Effector memory CD8-positive, alpha-beta T cell (primary cell): ENCODE results near the gene MAPKBP1.

Source experiments
- ATAC-seq: fragments of 150-1000 bp; cut with Tn5 transposase; replicated peaks from 2 replicates; pipeline ENCODE4 v1.10.0; 2021; ENCODE audit warnings: mild to moderate bottlenecking, moderate library complexity
- DNase-seq, 3 experiments: peaks; one replicate each; pipeline ENCODE4 v3.0.0; 2021
- H3K27ac Mint-ChIP-seq, 2 donors: one replicate each; pipeline ENCODE4 v1.8.0; 2022; ENCODE audit warnings: mild to moderate bottlenecking in 2 of 2, mixed read lengths in 2 of 2, moderate library complexity in 2 of 2
- H3K27me3 Mint-ChIP-seq, 2 donors: one replicate each; pipeline ENCODE4 v1.8.0; 2022; ENCODE audit warnings: mixed read lengths in 2 of 2
- H3K36me3 Mint-ChIP-seq: one replicate; pipeline ENCODE4 v1.8.0; 2022; ENCODE audit warnings: mild to moderate bottlenecking, moderate library complexity, mixed read lengths; ENCODE audit not compliant: insufficient read depth
- H3K4me1 Mint-ChIP-seq, 2 donors: one replicate each; pipeline ENCODE4 v1.8.0; 2022; ENCODE audit warnings: low read depth in 2 of 2, mixed read lengths in 2 of 2
- H3K4me3 Mint-ChIP-seq, 2 donors: one replicate each; pipeline ENCODE4 v1.8.0; 2022; ENCODE audit warnings: mild to moderate bottlenecking in 2 of 2, mixed read lengths in 2 of 2, moderate library complexity in 2 of 2
- H3K9me3 Mint-ChIP-seq, 2 donors: one replicate each; pipeline ENCODE4 v1.8.0; 2022; ENCODE audit warnings: mixed read lengths in 2 of 2

The MAPKBP1 gene

DNA sequence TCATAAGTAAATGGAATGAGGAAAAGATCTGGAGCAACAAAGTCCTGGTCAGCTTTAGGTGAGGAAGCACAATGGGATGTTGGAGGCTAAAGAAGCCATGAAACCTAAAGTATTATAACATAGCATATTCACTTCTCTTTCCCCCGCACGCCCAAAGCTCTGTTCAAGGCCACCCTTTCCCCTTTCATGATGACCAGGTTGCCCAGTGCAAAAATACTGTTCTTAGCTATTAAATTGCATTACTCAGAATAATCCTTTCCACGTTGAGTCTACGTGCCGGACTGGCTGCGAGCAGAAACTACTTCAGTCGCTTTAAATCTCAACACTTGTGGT, 589 bp upstream of the MAPKBP1 start:
- Mint-ChIP-seq H3K27ac (peak overlapping the region; percentile 91 to 97), H3K4me3 (peak overlapping the region; percentile 92 to 96), H3K4me1 (peaks cover 44 to 53% of the 10 kb centered on the region in 2 donors), H3K9me3 (no peaks in the 10 kb centered on the region), H3K36me3 (peaks cover 16% of the 10 kb centered on the region), H3K27me3 (no peaks in the 10 kb centered on the region)
- ATAC-seq (no peak), DNase-seq (no peak)

DNA sequence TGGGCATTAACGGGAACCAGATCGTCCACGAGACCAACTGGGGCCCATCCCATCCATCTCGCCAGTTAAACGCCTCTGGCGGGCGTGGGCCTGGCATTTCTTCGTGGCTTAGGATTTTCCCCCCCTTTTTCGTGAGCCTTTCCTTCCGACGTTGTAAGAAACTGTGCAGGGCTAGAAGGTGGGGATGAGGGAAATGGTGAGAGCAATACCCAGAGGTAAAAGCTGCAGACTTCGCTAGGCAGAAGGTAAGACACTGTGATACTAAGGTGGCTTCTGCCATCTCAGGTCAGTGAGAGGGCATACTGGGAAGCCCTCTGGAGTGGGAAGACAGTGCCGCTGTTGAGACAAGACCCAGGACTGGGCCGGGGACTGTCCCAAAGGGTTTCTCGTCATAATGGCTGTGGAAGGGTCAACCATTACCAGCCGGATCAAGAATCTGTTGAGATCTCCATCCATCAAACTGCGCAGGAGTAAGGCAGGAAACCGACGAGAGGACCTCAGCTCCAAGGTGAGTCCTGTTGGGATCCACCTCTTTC, 666 bp downstream of the MAPKBP1 start:
- H3K27me3 Mint-ChIP-seq = no peaks in the 10 kb centered on the region
- peak overlapping the region; percentile 91 to 97 for H3K27ac Mint-ChIP-seq
- peak overlapping the region; percentile 92 to 96 for H3K4me3 Mint-ChIP-seq
- peaks cover 51 to 64% of the 10 kb centered on the region in 2 donors for H3K4me1 Mint-ChIP-seq
- H3K9me3 Mint-ChIP-seq = no peaks in the 10 kb centered on the region
- peak in 1 of 3 experiments; percentile 5 for DNase-seq
- no peak for ATAC-seq
- H3K36me3 Mint-ChIP-seq = peaks cover 13% of the 10 kb centered on the region

- no peak for DNase-seq
- Mint-ChIP-seq H3K27ac (peak overlapping the region in 1 of 2 donors; percentile 19), H3K4me1 (peaks cover 53 to 70% of the 10 kb centered on the region in 2 donors), H3K36me3 (peaks cover 13% of the 10 kb centered on the region), H3K9me3 (no peaks in the 10 kb centered on the region), H3K4me3 (peak overlapping the region; percentile 92 to 96), H3K27me3 (no peaks in the 10 kb centered on the region)
- ATAC-seq = no peak
Measured at GRCh38 chr15:41775651-41776050, 1.4 kb downstream of the MAPKBP1 start.

GRCh38 chr15:41777421-41777973, 3.2 kb downstream of the MAPKBP1 start:
- Mint-ChIP-seq H3K27me3 (no peaks in the 10 kb centered on the region), H3K9me3 (no peaks in the 10 kb centered on the region), H3K4me3 (no peak overlapping the region), H3K4me1 (peaks cover 58 to 77% of the 10 kb centered on the region in 2 donors), H3K27ac (peak overlapping the region in 1 of 2 donors; percentile 56), H3K36me3 (peaks cover 16% of the 10 kb centered on the region)
- DNase-seq (no peak), ATAC-seq (no peak)

DNA sequence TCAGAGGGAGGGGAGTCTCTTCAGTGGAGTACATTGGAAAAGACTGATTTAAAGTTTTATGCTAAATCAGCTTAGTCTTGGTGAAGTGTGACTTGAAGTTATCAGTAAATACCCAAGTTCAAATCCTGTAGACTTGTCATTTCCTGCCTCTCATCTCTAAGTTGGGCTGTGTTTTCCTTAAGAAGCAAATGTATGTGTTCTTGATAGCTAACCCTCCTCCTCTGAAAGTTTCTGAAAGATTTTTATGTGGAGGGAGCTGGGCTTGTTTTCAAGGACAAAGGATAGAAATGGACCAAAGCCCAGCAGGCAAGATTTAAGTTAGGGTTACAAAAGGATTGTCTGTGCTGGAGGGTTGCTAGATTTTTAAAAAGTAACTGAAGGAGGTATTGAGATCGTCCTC, 4.2 kb downstream of the MAPKBP1 start:
- Mint-ChIP-seq H3K27me3 (no peaks in the 10 kb centered on the region), H3K9me3 (no peaks in the 10 kb centered on the region), H3K36me3 (peaks cover 16% of the 10 kb centered on the region), H3K4me3 (no peak overlapping the region), H3K27ac (peak overlapping the region; percentile 3 to 56), H3K4me1 (peaks cover 54 to 73% of the 10 kb centered on the region in 2 donors)
- DNase-seq (no peak), ATAC-seq (no peak)

DNA sequence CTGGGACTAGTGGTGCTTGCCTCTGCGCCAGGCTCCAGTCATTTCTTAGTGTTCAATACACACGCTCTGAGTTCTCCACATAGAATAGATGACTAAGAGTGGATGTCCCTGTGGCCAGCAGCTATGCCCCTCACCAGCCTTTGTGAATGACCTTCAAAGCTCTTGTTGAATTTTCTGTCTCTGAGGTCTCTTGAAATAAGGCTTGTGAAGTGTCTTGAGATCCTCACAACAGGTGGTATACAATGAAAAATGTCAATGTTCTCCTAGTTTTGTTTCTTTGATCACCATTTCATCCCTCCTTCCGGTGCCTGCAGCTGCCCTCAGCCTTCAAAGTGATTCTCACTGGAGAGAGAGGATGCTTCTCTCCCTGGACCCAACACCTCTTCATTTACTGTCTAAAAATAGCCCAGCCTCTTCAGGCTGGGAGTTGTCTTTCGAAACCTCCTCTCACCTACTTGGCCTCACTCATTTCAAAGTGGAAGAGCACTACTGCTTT, 5.4 kb downstream of the MAPKBP1 start:
- no peak for DNase-seq
- ATAC-seq = no peak
- peaks cover 6% of the 10 kb centered on the region for H3K36me3 Mint-ChIP-seq
- peaks cover 47 to 69% of the 10 kb centered on the region in 2 donors for H3K4me1 Mint-ChIP-seq
- peak overlapping the region; percentile 12 to 15 for H3K27ac Mint-ChIP-seq
- no peak overlapping the region for H3K4me3 Mint-ChIP-seq
- no peaks in the 10 kb centered on the region for H3K27me3 Mint-ChIP-seq
- H3K9me3 Mint-ChIP-seq = no peaks in the 10 kb centered on the region

GRCh38 chr15:41780266-41780665, 6.0 kb downstream of the MAPKBP1 start:
- ATAC-seq = no peak
- DNase-seq = no peak
- Mint-ChIP-seq H3K9me3 (no peaks in the 10 kb centered on the region), H3K27ac (peak overlapping the region; percentile 12 to 15), H3K36me3 (peaks cover 6% of the 10 kb centered on the region), H3K27me3 (no peaks in the 10 kb centered on the region), H3K4me3 (no peak overlapping the region), H3K4me1 (peaks cover 41 to 63% of the 10 kb centered on the region in 2 donors)

- Mint-ChIP-seq H3K36me3 (peaks cover 6% of the 10 kb centered on the region), H3K27ac (no peak overlapping the region), H3K27me3 (no peaks in the 10 kb centered on the region), H3K4me3 (no peak overlapping the region), H3K9me3 (no peaks in the 10 kb centered on the region), H3K4me1 (peaks cover 38 to 60% of the 10 kb centered on the region in 2 donors)
- DNase-seq (no peak), ATAC-seq (no peak)
Measured at GRCh38 chr15:41780727-41781126, 6.4 kb downstream of the MAPKBP1 start.

DNA sequence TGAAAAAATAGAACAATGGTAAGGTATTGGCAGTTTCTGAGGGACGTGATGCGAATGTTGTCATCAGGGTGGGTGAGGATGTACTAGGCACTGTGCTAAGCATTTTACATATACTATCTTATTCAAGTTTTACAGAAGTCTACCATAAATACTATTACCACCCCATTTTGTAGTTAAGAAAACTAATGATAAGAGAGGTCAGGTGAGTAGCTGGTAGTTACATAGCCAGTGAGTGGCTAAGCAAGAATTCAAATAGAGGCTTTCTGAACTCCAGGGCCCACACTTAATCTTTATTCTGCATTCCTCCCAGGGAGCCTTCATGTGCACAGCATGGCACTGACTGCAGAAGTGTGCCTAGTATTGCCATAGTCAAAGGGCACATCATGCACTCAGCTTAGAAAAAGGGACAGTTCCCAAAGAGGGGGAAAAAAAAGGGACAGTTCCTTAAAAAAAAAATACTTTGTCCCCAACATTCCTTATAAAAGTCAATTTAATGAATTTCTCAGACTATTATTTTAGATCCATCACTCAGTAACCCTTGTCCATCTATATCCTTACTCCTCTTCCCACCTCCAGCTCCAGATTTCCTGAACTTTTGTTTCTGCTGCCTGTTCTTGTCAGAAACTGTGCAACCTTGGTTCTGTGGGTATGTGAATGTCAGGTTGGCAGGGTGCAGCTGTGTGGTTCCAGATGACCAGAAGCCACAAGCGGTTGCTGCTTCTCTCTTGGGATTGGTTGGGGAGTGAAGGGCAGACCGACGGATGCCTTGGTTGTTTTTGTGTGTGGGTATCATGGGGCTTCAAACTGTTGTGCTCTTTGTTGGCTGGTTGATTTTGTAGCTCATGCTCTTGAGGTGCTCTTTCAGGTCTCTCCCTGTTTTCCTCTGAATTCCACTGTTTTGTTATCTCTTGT, 8.3 kb downstream of the MAPKBP1 start:
- DNase-seq (no peak), ATAC-seq (no peak)
- no peak overlapping the region for H3K4me3 Mint-ChIP-seq
- no peaks in the 10 kb centered on the region for H3K27me3 Mint-ChIP-seq
- no peak overlapping the region for H3K27ac Mint-ChIP-seq
- peaks cover 6% of the 10 kb centered on the region for H3K36me3 Mint-ChIP-seq
- peaks cover 25 to 43% of the 10 kb centered on the region in 2 donors for H3K4me1 Mint-ChIP-seq
- H3K9me3 Mint-ChIP-seq = no peaks in the 10 kb centered on the region

GRCh38 chr15:41783296-41783695, 9.0 kb downstream of the MAPKBP1 start:
- Mint-ChIP-seq H3K36me3 (peaks cover 6% of the 10 kb centered on the region), H3K4me3 (no peak overlapping the region), H3K27me3 (no peaks in the 10 kb centered on the region), H3K4me1 (peaks cover 24 to 38% of the 10 kb centered on the region in 2 donors), H3K27ac (no peak overlapping the region), H3K9me3 (no peaks in the 10 kb centered on the region)
- no peak for DNase-seq
- no peak for ATAC-seq

DNA sequence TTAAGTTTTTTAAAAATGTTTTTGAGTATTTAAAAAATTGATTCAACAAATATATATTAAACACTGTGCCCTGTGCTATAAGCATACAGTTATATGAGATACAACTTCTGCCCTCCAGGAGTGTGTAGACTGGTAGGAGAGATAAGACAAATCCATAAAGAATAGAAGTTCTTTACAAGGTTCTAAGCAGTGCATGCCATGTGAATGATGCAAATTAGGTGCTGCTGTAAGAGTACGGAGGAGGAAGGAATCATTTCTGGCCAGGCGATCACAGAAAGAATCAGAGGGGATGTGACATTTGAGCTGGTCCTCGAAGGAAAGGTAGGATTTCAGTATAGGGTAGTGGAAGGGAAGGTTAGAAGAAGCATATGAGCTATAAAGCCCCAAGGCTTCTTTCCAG, 14.0 kb downstream of the MAPKBP1 start:
- H3K27ac Mint-ChIP-seq = no peak overlapping the region
- H3K36me3 Mint-ChIP-seq = no peaks in the 10 kb centered on the region
- H3K4me1 Mint-ChIP-seq = peaks cover 39 to 41% of the 10 kb centered on the region in 2 donors
- ATAC-seq (no peak), DNase-seq (no peak)
- H3K4me3 Mint-ChIP-seq = no peak overlapping the region
- no peaks in the 10 kb centered on the region for H3K9me3 Mint-ChIP-seq
- H3K27me3 Mint-ChIP-seq = no peaks in the 10 kb centered on the region

GRCh38 chr15:41789236-41789635, 15.0 kb downstream of the MAPKBP1 start:
- Mint-ChIP-seq H3K9me3 (no peaks in the 10 kb centered on the region), H3K4me1 (peaks cover 39 to 41% of the 10 kb centered on the region in 2 donors), H3K36me3 (no peaks in the 10 kb centered on the region), H3K27me3 (no peaks in the 10 kb centered on the region), H3K4me3 (no peak overlapping the region), H3K27ac (peak overlapping the region; percentile 38 to 61)
- no peak for DNase-seq
- no peak for ATAC-seq

GRCh38 chr15:41789662-41790061, 15.4 kb downstream of the MAPKBP1 start:
- Mint-ChIP-seq H3K27me3 (no peaks in the 10 kb centered on the region), H3K36me3 (no peaks in the 10 kb centered on the region), H3K27ac (peak overlapping the region; percentile 38 to 61), H3K4me1 (peaks cover 39 to 41% of the 10 kb centered on the region in 2 donors), H3K9me3 (no peaks in the 10 kb centered on the region), H3K4me3 (no peak overlapping the region)
- ATAC-seq = no peak
- no peak for DNase-seq
